BLaER1 (cell line): ENCODE results near the gene TMEM220.

ENCODE experiments used
- H3K27ac ChIP-seq: shearing (Covaris generic); formaldehyde crosslinking; 2 replicates; pipeline ENCODE4 v1.8.1; 2022
- H3K27me3 ChIP-seq: shearing (Covaris generic); formaldehyde crosslinking; 2 replicates; pipeline ENCODE4 v1.8.1; 2022
- H3K36me3 ChIP-seq: shearing (Covaris generic); formaldehyde crosslinking; 2 replicates; pipeline ENCODE4 v1.8.1; 2022
- H3K4me1 ChIP-seq: shearing (Covaris generic); formaldehyde crosslinking; 2 replicates; pipeline ENCODE4 v1.8.1; 2022
- H3K4me2 ChIP-seq: shearing (Covaris generic); formaldehyde crosslinking; 2 replicates; pipeline ENCODE4 v1.8.1; 2022
- H3K4me3 ChIP-seq: shearing (Covaris generic); formaldehyde crosslinking; 2 replicates; pipeline ENCODE4 v1.8.1; 2022
- H3K9ac ChIP-seq: shearing (Covaris generic); formaldehyde crosslinking; 2 replicates; pipeline ENCODE4 v1.8.1; 2022
- H3K9me3 ChIP-seq: shearing (Covaris generic); formaldehyde crosslinking; 2 replicates; pipeline ENCODE4 v1.8.1; 2022
- H4K20me1 ChIP-seq: shearing (Covaris generic); formaldehyde crosslinking; 2 replicates; pipeline ENCODE4 v1.8.1; 2022
- Cebpa-rat ChIP-seq: shearing (Covaris generic); IDR thresholded peaks from 2 replicates; pipeline ENCODE4 v1.8.1; 2022

The TMEM220 gene

GRCh38 chr17:10729334-10730193 is at the start of gene TMEM220:
TSS of gene TMEM220 (minus strand) at chr17:10730023. CDS start at chr17:10729851, 172 bp downstream.
- no peak for TF ChIP-seq Cebpa-rat
- H3K4me2 ChIP-seq, result peak within 1 kb of the TSS; percentile 89
- H3K9ac ChIP-seq, result peak within 1 kb of the TSS; percentile 87
- no peaks in the 10 kb centered on the region for H4K20me1 ChIP-seq
- H3K27me3 ChIP-seq, result no peaks in the 10 kb centered on the region
- H3K4me3 ChIP-seq, result peak within 1 kb of the TSS; percentile 79
- H3K36me3 ChIP-seq, result peaks cover 10% of the 10 kb centered on the region
- no peaks in the 10 kb centered on the region for H3K9me3 ChIP-seq
- peaks cover 17% of the 10 kb centered on the region for H3K4me1 ChIP-seq
- peak within 1 kb of the TSS; percentile 89 for H3K27ac ChIP-seq

GRCh38 chr17:10779609-10780008 is 49.8 kb upstream of the TMEM220 start:
- no peaks in the 10 kb centered on the region for H4K20me1 ChIP-seq
- no peaks in the 10 kb centered on the region for H3K36me3 ChIP-seq
- H3K27ac ChIP-seq, result no peak overlapping the region
- H3K4me2 ChIP-seq, result no peak overlapping the region
- 0 out of 2 replicates have a peak, but pooled peaks cover 5% of the 10 kb centered on the region for H3K4me1 ChIP-seq
- no peaks in the 10 kb centered on the region for H3K9me3 ChIP-seq
- H3K4me3 ChIP-seq, result no peak overlapping the region
- H3K27me3 ChIP-seq, result no peaks in the 10 kb centered on the region
- TF ChIP-seq Cebpa-rat, result no peak
- no peak overlapping the region for H3K9ac ChIP-seq

GRCh38 chr17:10777890-10778289 is 48.1 kb upstream of the TMEM220 start:
- Histone ChIP-seq H3K4me1 (peaks cover 16% of the 10 kb centered on the region), H3K9ac (no peak overlapping the region), H3K36me3 (no peaks in the 10 kb centered on the region), H3K27me3 (no peaks in the 10 kb centered on the region), H4K20me1 (no peaks in the 10 kb centered on the region), H3K4me2 (no peak overlapping the region), H3K9me3 (no peaks in the 10 kb centered on the region), H3K4me3 (no peak overlapping the region), H3K27ac (no peak overlapping the region)
- no peak for TF ChIP-seq Cebpa-rat

GRCh38 chr17:10777131-10777807 is 47.4 kb upstream of the TMEM220 start:
- H3K4me1 ChIP-seq, result peaks cover 22% of the 10 kb centered on the region
- no peak overlapping the region for H3K4me2 ChIP-seq
- no peaks in the 10 kb centered on the region for H4K20me1 ChIP-seq
- no peak overlapping the region for H3K27ac ChIP-seq
- H3K4me3 ChIP-seq, result no peak overlapping the region
- peaks cover 1% of the 10 kb centered on the region for H3K9me3 ChIP-seq
- H3K27me3 ChIP-seq, result no peaks in the 10 kb centered on the region
- TF ChIP-seq Cebpa-rat, result no peak
- no peak overlapping the region for H3K9ac ChIP-seq
- H3K36me3 ChIP-seq, result no peaks in the 10 kb centered on the region

- H3K9me3 ChIP-seq, result peaks cover 8% of the 10 kb centered on the region
- no peaks in the 10 kb centered on the region for H3K36me3 ChIP-seq
- H3K4me3 ChIP-seq, result no peak overlapping the region
- H3K4me2 ChIP-seq, result no peak overlapping the region
- no peaks in the 10 kb centered on the region for H4K20me1 ChIP-seq
- peaks cover 25% of the 10 kb centered on the region for H3K4me1 ChIP-seq
- no peak for TF ChIP-seq Cebpa-rat
- H3K9ac ChIP-seq, result no peak overlapping the region
- H3K27ac ChIP-seq, result no peak overlapping the region
- no peaks in the 10 kb centered on the region for H3K27me3 ChIP-seq
These were observed 46.6 kb upstream of the TMEM220 start for GRCh38 chr17:10776381-10776780.

GRCh38 chr17:10775740-10776356 is 46.0 kb upstream of the TMEM220 start:
- no peaks in the 10 kb centered on the region for H3K36me3 ChIP-seq
- H3K27me3 ChIP-seq, result no peaks in the 10 kb centered on the region
- no peak for TF ChIP-seq Cebpa-rat
- no peak overlapping the region for H3K9ac ChIP-seq
- no peaks in the 10 kb centered on the region for H4K20me1 ChIP-seq
- H3K4me3 ChIP-seq, result no peak overlapping the region
- H3K4me2 ChIP-seq, result no peak overlapping the region
- peaks cover 8% of the 10 kb centered on the region for H3K9me3 ChIP-seq
- no peak overlapping the region for H3K27ac ChIP-seq
- peaks cover 25% of the 10 kb centered on the region for H3K4me1 ChIP-seq

GRCh38 chr17:10775058-10775457 is 45.2 kb upstream of the TMEM220 start:
- no peak overlapping the region for H3K27ac ChIP-seq
- no peak overlapping the region for H3K4me2 ChIP-seq
- H3K4me1 ChIP-seq, result peaks cover 25% of the 10 kb centered on the region
- H4K20me1 ChIP-seq, result no peaks in the 10 kb centered on the region
- no peak for TF ChIP-seq Cebpa-rat
- H3K27me3 ChIP-seq, result no peaks in the 10 kb centered on the region
- H3K9ac ChIP-seq, result no peak overlapping the region
- peaks cover 8% of the 10 kb centered on the region for H3K9me3 ChIP-seq
- no peak overlapping the region for H3K4me3 ChIP-seq
- no peaks in the 10 kb centered on the region for H3K36me3 ChIP-seq

GRCh38 chr17:10773391-10773790 is 43.6 kb upstream of the TMEM220 start:
- peaks cover 8% of the 10 kb centered on the region for H3K9me3 ChIP-seq
- no peaks in the 10 kb centered on the region for H4K20me1 ChIP-seq
- H3K4me2 ChIP-seq, result peak overlapping the region; percentile 56
- no peak for TF ChIP-seq Cebpa-rat
- no peak overlapping the region for H3K4me3 ChIP-seq
- no peaks in the 10 kb centered on the region for H3K27me3 ChIP-seq
- H3K27ac ChIP-seq, result no peak overlapping the region
- no peaks in the 10 kb centered on the region for H3K36me3 ChIP-seq
- peaks cover 25% of the 10 kb centered on the region for H3K4me1 ChIP-seq
- H3K9ac ChIP-seq, result no peak overlapping the region

- peak overlapping the region; percentile 56 for H3K4me2 ChIP-seq
- no peak overlapping the region for H3K9ac ChIP-seq
- peaks cover 8% of the 10 kb centered on the region for H3K9me3 ChIP-seq
- no peaks in the 10 kb centered on the region for H4K20me1 ChIP-seq
- H3K27ac ChIP-seq, result no peak overlapping the region
- peaks cover 25% of the 10 kb centered on the region for H3K4me1 ChIP-seq
- H3K36me3 ChIP-seq, result no peaks in the 10 kb centered on the region
- H3K4me3 ChIP-seq, result no peak overlapping the region
- no peaks in the 10 kb centered on the region for H3K27me3 ChIP-seq
- TF ChIP-seq Cebpa-rat, result no peak
These were observed 42.9 kb upstream of the TMEM220 start for GRCh38 chr17:10772425-10773380.
